ENCODE data around the gene VAT1. TPM values are rescaled to one million over a fixed set of nuclear protein-coding genes. Genes with fewer than 3 reads are reported as not detected.

The VAT1 gene
- total and polyA plus RNA-seq, 9 of the 15 experiments (the other 6 are each of a cell fraction or from before 2014, with no cell fraction given): 29.4 to 153 (median 66.7) TPM

GRCh38 chr17:43024407-43025289 lies 2.5 kb upstream of the VAT1 start, which contains the start of gene RND2 (continued):
- TF ChIP-seq EZH2 (IDR thresholded peaks at IDR 0.05; ENCODE audit: borderline replicate concordance, low read depth, low read length) (no peak), CTCFL (IDR thresholded peaks at IDR 0.05; ENCODE audit: borderline replicate concordance, insufficient read depth, low read depth, low read length, poor library complexity, severe bottlenecking) (no peak), SMAD3 (CRISPR knock-in tag; conservative IDR thresholded peaks at IDR 0.05) (no peak), MEF2A (IDR thresholded peaks at IDR 0.05; ENCODE audit: control insufficient read depth, low read depth, low read length) (no peak), ZNF311 (CRISPR knock-in tag; IDR thresholded peaks at IDR 0.05) (no peak), RFX1 (IDR thresholded peaks at IDR 0.05) (peak; percentile 99), TRIM25 (IDR thresholded peaks at IDR 0.05; ENCODE audit: borderline replicate concordance) (0 out of 2 replicates have a peak, but pooled peaks have one; percentile 73), ZBTB9 (CRISPR knock-in tag; IDR thresholded peaks at IDR 0.05) (no peak), MLLT1 (IDR thresholded peaks at IDR 0.05) (peak in 1 of 2 experiments; percentile 52; a peak in 1 of 4 replicates), THAP12 (CRISPR knock-in tag; IDR thresholded peaks at IDR 0.05) (no peak), MXI1 (IDR thresholded peaks at IDR 0.05; ENCODE audit: low read depth, low read length) (peak; percentile 94), HOMEZ (CRISPR knock-in tag; IDR thresholded peaks at IDR 0.05) (no peak), TCF15 (CRISPR knock-in tag; IDR thresholded peaks at IDR 0.05) (no peak)

All from K562 (cell line).